ENCODE data around the gene PTCD2. TPM values are rescaled to one million over a fixed set of nuclear protein-coding genes. Genes with fewer than 3 reads are reported as not detected.

Gene PTCD2
- total RNA-seq = 10 to 100 TPM in 1 of 4 donors, 1 to 10 TPM in 3; 8.5 to 13.2 (median 9.4) TPM

GRCh38 chr5:72319976-72320752, at the start of gene PTCD2, which contains the start of gene MRPS27:
PTCD2 (plus strand) TSS chr5:72320373; CDS start chr5:72320383, 10 bp downstream.
MRPS27 (minus strand) TSS chr5:72320240; CDS start chr5:72320221, 19 bp downstream.
- Histone ChIP-seq H3K4me3 (peak within 1 kb of the TSS; percentile 91), H3K27me3 (no peaks in the 10 kb centered on the region), H3K9me3 (no peaks in the 10 kb centered on the region), H3K36me3 (peaks cover 15% of the 10 kb centered on the region), H3K4me1 (peaks cover 24% of the 10 kb centered on the region), H3K27ac (peak within 1 kb of the TSS; percentile 82)
- DNase-seq (ENCODE audit: low spot score in 2 of 2) = peak; percentile 97 to 98
- peak in 2 of 3 donors; percentile 18 to 95 for TF ChIP-seq POLR2AphosphoS5 (IDR thresholded peaks at IDR 0.05)
- peak in 1 of 2 donors; percentile 42 for TF ChIP-seq POLR2A (IDR thresholded peaks at IDR 0.05)
- TF ChIP-seq EP300 (IDR thresholded peaks at IDR 0.05) = no peak
- TF ChIP-seq CTCF (IDR thresholded peaks at IDR 0.05) = no peak
- under 1% methylated on average over 22 of the region's 40 CpGs for WGBS

GRCh38 chr5:72271702-72272101, 48.5 kb upstream of the PTCD2 start:
- 73% methylated on average over 3 of the region's 3 CpGs for WGBS
- Histone ChIP-seq H3K9me3 (no peaks in the 10 kb centered on the region), H3K36me3 (no peaks in the 10 kb centered on the region), H3K27me3 (no peaks in the 10 kb centered on the region), H3K4me1 (peaks cover 10% of the 10 kb centered on the region), H3K4me3 (no peak overlapping the region), H3K27ac (no peak overlapping the region)
- DNase-seq (ENCODE audit: low spot score in 2 of 2) = no peak
- TF ChIP-seq EP300 (IDR thresholded peaks at IDR 0.05) (no peak), POLR2AphosphoS5 (IDR thresholded peaks at IDR 0.05) (no peak), POLR2A (IDR thresholded peaks at IDR 0.05) (no peak), CTCF (IDR thresholded peaks at IDR 0.05) (no peak)

- Histone ChIP-seq H3K4me1 (peaks cover 10% of the 10 kb centered on the region), H3K36me3 (no peaks in the 10 kb centered on the region), H3K4me3 (no peak overlapping the region), H3K27ac (no peak overlapping the region), H3K9me3 (no peaks in the 10 kb centered on the region), H3K27me3 (no peaks in the 10 kb centered on the region)
- TF ChIP-seq CTCF (IDR thresholded peaks at IDR 0.05) (no peak), POLR2AphosphoS5 (IDR thresholded peaks at IDR 0.05) (no peak), POLR2A (IDR thresholded peaks at IDR 0.05) (no peak), EP300 (IDR thresholded peaks at IDR 0.05) (no peak)
- WGBS = 84% methylated on average over 4 of the region's 4 CpGs
- no peak for DNase-seq (ENCODE audit: low spot score in 2 of 2)
Observed at GRCh38 chr5:72272398-72272797, 47.8 kb upstream of the PTCD2 start.

- TF ChIP-seq POLR2A (IDR thresholded peaks at IDR 0.05) (no peak), EP300 (IDR thresholded peaks at IDR 0.05) (no peak), POLR2AphosphoS5 (IDR thresholded peaks at IDR 0.05) (no peak), CTCF (IDR thresholded peaks at IDR 0.05) (no peak)
- peaks cover 3% of the 10 kb centered on the region for H3K36me3 ChIP-seq
- no peak for DNase-seq (ENCODE audit: low spot score in 2 of 2)
- H3K27me3 ChIP-seq = no peaks in the 10 kb centered on the region
- 94% methylated on average over 7 of the region's 7 CpGs for WGBS
- H3K4me1 ChIP-seq = peaks cover 5% of the 10 kb centered on the region
- no peaks in the 10 kb centered on the region for H3K9me3 ChIP-seq
- no peak overlapping the region for H3K27ac ChIP-seq
- H3K4me3 ChIP-seq = no peak overlapping the region
Observed at GRCh38 chr5:72273547-72273946, 46.6 kb upstream of the PTCD2 start.

GRCh38 chr5:72276219-72276752, 43.9 kb upstream of the PTCD2 start:
- no peak for DNase-seq (ENCODE audit: low spot score in 2 of 2)
- Histone ChIP-seq H3K36me3 (peaks cover 3% of the 10 kb centered on the region), H3K4me3 (no peak overlapping the region), H3K4me1 (peaks cover 11% of the 10 kb centered on the region), H3K27ac (no peak overlapping the region), H3K9me3 (no peaks in the 10 kb centered on the region), H3K27me3 (no peaks in the 10 kb centered on the region)
- TF ChIP-seq EP300 (IDR thresholded peaks at IDR 0.05) = no peak
- no peak for TF ChIP-seq POLR2AphosphoS5 (IDR thresholded peaks at IDR 0.05)
- TF ChIP-seq POLR2A (IDR thresholded peaks at IDR 0.05) = no peak
- no peak for TF ChIP-seq CTCF (IDR thresholded peaks at IDR 0.05)
- 93% methylated on average over 3 of the region's 3 CpGs for WGBS
